ENCODE data around the gene UGGT1.

UGGT1 gene

DNA sequence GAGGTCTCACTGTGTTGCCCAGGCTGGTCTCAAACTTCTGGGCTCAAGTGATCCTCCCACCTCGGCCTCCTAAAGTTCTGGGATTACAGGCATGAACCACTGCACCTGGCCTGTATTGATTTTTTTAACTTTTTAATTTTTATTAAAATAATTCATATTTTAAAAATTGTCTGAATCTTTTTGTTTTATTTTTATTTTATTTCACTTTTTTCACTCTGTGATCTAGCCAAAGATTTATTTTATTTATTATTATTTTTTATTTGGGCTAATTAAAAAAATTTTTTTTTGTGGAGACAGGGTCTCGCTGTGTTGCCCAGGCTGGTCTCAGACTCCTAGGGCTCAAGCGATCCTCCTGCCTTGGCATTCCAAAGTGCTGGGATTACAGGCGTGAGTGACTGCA, 14.1 kb downstream of the UGGT1 start:
- DNase-seq (ENCODE audit: low read depth, low spot score) = no peak

DNA sequence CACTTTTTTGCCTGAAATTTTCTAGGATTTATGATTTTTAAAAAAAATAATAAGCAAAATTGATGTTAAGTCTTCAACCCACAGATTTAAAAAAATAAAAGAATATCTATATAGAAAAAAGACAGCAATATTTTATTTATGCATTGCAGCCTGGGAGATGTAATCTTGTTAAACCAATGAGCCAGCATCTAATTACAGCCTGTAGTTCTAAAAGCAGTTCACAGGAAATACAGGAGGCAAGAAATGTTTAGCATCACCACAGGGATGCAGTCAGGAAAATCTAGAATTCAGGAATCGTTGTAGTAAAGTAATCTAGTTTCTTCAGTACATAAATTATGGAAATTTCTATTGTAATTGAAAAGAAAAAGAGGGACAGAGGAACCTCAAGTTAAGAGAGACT, 17.2 kb downstream of the UGGT1 start:
- DNase-seq (ENCODE audit: low read depth, low spot score) = no peak

DNA sequence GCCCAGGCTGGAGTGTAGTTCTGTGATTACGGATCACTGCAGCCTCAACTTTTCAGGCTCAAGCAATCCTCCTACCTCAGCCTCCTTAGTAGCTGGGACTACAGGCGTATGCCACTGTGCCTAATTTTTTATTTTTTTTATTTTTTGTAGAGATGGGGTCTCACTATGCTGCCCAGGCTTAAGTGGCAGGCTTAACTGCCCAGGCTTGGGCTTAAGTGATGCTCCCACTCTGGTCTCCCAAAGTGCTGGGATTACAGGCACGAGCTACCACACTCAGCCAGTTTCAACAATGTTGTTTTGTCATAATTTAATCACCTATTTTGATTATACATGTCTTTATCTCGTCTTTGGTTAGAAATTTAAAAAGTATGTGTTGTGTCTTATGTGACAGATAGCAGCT, 18.2 kb downstream of the UGGT1 start:
- DNase-seq (ENCODE audit: low read depth, low spot score) = no peak

DNA sequence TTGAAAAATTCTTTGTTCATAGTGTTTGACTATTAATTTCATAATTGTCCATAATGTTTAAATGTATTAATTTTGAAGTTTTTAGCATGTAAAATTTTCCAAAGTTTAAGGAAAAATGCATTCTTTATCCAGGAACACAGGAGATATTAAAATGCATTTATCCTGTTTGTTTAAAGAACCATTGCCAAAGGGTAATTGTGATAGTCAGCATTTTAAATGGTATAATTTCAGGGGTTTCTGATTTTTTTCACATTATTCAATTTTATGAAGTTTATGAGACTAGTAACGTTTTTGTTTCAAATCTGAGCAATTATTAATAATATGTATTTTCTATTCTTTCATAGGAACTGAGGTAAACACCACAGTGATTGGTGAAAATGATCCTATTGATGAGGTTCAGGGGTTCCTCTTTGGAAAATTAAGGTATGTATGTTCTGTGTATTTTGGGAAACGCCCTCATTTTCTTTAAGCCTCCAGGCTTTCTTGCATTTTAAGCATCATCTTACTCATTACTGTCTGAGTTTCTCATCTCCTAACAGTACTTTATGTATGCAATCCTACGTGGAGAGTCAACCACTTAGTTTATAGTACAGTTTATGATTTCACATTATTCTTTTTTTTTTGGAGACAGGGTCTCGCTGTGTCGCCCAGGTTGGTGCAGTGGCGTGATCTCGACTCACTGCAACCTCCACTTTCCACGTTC, 25.1 kb downstream of the UGGT1 start:
- no peak for DNase-seq (ENCODE audit: low read depth, low spot score)

DNA sequence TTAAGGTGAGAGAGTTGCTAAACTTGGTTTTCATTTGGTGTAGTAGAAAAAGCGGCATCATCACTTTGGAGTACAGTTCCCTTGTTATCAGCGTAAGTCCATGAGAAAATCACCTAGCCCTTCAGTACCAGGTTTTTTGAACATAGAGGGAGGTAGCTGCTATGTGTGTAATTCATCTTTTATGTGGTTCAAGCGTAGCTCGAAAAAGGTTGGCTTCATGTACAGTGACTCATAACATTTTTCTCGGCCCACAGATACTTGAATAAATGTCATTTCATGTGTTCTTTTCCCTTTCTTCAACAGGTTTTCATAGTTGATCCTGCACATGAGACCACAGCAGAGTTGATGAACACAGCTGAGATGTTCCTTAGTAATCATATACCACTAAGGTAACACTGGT, 43.6 kb downstream of the UGGT1 start:
- no peak for DNase-seq (ENCODE audit: low read depth, low spot score)

DNA sequence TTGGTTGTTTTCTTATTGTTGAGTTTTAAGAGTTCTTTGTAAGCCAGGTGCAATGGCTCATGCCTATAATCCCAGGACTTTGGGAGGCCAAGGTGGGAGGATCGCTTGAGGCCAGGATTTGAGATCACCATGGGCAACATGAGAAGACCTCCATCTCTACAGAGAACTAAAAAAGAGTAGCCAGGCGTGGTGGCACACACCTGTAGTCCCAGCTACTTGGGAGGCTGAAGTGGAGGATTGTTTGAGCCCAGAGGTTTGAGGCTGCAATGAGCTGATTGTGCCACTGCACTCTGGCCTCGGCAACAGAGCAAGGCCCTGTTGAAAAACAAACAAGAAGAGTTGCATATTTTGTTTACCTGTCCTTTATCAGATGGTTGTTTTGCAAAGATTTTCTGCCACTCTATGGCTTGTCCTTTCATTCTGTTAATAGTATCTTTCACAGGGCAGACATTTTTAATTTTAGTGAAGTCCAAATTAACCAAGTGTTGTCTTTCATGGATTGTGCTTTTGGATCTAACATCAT, 46.2 kb downstream of the UGGT1 start:
- DNase-seq (ENCODE audit: low read depth, low spot score) = no peak

DNA sequence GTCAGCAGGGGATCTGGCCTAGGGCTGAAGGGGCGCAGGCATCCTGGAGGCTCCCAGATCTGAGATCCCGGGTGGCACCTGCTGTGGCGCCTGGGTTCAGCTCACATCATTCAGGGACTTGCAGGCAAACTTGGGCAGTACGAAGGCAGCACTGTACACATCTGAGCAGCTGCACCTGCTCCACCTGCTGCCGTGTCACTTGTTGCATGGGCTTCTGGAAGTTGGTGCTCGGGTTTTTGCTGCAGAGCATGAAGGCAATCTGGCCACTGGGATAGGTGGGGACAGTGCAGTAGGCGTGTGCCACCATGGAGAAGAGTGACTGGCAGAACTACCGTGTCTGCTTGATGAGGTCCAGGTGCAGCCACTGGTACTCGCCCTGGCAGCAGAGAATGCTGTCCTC, 48.6 kb downstream of the UGGT1 start:
- DNase-seq (ENCODE audit: low read depth, low spot score) = no peak

DNA sequence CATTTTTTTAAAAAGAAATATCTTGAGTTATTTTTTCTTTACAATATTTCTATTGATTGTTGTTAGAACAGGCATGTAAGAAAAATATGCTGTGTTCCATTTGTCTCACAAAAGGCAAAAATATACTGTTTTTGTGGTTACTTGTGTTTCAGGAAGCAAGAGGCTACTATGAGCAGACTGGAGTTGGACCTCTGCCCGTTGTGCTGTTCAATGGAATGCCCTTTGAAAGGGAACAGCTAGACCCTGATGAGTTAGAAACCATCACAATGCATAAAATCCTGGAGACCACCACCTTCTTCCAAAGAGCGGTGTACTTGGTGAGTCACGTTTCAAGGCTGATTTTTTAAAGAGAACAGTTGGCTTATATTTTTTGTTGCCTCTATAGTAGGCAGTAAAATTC, 54.7 kb downstream of the UGGT1 start:
- no peak for DNase-seq (ENCODE audit: low read depth, low spot score)

DNA sequence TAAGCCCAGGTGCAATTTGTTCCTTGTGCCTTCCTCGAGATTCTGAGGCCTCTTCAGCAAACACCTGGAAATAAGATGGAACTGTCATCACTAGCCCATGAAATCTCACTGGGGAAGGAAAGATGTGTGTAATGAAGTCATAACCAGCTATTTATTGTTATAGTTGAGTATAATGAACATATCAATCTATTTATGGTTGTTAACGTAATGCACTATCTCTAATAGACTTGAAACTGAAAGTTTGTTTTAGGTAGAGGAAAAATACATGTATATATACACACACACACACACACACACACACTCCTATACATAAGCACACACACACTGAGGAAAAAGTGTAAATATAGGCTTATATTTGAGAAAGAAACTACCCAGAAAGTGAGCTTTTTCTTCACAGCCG, 62.8 kb downstream of the UGGT1 start:
- no peak for DNase-seq (ENCODE audit: low read depth, low spot score)

DNA sequence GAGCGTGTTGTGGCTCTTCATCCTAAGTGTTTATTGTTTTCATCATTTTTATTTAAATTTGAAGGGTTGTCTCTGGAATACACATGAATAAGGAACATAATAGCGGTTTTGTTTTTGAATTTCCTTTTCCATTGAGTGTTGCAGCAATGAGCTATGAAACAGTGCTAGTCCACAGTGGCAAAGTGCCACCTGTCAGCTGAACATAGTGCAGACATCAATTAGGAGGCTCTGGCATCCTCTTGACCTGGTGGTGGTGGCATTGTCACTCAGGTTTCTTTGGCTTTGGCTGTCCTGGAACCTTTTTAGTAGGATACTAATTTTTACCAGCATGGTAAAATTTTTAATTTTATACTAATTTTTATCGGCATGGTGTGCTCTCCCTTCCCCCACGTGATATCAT, 63.2 kb downstream of the UGGT1 start:
- DNase-seq (ENCODE audit: low read depth, low spot score) = no peak

DNA sequence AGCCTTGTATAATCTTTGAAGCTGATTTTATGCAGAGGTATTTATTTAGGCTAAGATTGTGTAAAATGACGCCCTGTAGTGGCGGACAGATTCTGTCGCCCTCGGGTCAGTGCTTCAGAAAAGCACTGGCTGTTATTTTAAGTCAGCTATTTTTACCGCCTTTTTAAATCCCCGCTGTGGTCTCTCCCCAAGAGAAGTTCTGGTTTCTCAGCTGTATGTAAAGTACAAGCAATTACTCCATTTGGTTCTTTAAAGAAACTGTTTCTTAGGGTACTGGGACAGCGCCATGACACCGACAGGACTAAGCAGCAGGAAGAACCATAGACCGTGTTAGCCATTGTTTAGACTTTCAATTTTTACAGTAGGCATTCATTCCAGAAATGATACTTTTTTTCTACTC, 65.0 kb downstream of the UGGT1 start:
- no peak for DNase-seq (ENCODE audit: low read depth, low spot score)

DNA sequence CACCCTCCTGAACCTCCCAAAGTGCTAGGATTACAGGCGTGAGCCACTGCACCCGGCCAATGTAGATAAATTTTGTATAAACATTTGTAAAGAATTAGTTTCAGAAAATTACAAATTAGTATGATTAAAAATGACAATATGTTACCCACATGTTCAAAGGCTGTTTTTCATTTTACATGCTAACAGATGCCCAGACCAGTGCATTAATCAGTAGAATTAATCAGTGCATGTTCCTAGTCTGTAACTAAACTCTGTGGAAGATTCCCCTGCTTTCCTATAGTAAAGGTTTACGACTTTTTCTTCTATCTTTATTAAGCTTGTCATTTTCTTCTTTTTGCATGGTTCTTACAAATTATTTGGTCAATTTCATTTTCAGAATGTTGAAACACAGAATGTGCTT, 65.8 kb downstream of the UGGT1 start:
- DNase-seq (ENCODE audit: low read depth, low spot score) = no peak

DNA sequence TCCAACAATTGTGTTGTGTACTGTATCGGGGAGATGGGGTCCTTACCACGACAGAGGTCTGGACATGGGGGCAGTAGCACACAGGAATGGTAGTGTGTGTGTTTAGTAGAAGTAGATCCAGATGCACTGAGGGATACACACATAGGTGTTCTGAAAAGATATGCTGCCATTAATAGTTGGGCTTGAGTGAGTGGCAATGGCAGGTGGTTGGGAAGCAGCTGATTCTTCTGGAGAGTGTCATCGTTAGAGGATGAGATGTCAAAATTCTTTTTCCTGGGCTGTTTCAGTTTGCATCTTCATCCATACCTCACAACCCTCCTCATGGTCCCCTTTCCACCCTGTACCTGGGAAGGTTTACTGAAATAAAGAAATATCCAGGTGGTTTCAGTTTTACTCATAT, 66.6 kb downstream of the UGGT1 start:
- no peak for DNase-seq (ENCODE audit: low read depth, low spot score)

DNA sequence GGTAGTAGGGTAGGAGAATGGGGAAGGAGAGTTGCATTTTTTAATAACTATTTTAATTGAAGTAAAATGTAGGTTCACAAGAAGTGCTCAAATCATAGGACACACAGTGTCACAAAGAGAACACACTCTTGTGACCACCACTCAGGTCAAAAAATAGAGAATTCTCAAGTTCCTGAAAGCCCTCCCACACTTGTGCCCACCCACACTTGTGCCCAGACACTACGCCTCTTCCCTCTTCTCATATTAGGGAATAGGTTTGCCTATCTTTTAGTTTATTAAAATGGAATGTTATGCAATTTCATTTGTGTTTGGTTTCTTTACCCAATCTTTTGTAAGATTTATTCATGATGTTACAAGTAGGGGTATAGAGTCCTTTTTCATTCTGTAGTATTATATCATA, 67.2 kb downstream of the UGGT1 start:
- no peak for DNase-seq (ENCODE audit: low read depth, low spot score)

DNA sequence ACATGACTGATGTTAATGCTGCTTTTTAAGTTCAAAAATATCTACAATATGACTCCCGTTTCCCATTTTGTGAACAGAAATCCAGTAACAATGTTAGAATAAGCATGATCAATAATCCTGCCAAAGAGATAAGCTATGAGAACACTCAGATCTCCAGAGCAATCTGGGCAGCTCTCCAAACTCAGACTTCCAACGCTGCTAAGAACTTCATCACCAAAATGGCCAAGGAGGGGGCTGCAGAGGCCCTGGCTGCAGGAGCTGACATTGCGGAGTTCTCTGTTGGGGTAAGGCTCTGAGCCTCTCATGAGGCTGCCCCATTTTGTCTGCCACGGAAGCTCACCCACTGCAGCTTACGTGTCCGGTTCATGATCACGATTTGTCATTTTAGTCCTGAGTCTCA, 68.4 kb downstream of the UGGT1 start:
- no peak for DNase-seq (ENCODE audit: low read depth, low spot score)

DNA sequence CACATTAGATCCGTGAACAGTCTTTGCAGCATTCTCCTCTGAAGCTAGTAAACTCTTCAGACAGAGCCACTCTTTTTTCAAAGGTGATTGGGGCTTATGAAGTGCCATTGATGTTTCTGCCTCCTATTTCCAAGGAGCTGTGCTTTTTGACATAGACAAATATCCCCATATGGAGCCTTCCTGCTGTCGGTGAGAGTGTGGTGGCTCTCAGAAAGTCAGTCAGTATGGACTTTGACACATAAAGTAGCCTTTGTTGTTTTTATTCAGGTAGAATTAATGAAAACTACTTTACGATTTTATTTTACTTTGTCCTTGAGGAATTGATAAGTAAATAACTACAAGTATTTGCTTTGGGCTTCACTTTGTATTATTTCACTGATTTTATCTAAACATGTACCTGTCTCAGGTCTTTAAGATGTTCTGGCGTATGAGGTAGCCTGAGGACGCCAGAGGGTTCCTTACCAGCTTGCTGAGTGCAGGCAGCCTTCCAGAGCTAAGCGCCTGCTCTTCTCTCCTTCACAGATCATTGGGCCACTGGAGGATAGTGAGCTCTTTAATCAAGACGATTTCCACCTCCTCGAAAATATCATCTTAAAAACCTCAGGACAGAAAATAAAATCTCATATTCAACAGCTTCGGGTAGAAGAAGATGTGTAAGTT, 69.7 kb downstream of the UGGT1 start:
- DNase-seq (ENCODE audit: low read depth, low spot score) = no peak

DNA sequence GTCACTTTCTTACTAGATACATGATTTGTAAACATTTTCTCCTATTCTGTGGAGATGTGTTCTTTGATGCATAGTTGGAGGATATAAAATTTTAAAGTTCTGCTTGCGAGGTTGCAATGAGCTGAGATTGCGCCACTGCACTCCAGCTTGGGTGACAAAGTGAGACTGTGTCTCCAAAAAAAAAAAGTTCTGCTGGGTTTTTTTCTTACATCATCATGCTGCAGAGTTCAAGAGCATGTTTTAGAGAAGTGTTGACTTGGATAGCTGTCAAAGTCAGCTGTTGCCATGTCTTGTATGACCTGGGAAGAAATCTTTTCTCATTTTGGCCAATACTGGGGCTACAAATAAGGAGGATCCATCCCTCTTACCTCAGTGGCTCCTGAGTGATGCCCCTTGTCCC, 71.3 kb downstream of the UGGT1 start:
- DNase-seq (ENCODE audit: low read depth, low spot score) = no peak

DNA sequence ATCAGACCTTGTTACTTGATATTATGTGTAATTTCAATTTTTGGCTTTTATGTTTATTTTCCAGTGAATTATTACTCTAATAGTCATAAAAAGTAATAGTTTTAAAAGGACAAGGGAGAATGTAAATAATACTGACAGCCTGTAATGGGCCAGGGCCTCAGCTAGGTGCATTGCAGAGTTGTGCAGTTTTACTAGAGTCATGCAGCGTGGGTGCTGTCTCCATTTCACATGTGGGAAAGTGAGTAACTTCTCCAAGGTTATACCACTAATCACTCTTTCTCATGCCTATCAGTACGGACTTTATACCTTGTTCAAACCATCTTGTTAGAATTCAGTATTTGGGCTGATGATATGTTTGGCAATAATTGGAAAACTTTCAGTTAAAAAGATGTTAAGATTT, 73.3 kb downstream of the UGGT1 start:
- no peak for DNase-seq (ENCODE audit: low read depth, low spot score)

DNA sequence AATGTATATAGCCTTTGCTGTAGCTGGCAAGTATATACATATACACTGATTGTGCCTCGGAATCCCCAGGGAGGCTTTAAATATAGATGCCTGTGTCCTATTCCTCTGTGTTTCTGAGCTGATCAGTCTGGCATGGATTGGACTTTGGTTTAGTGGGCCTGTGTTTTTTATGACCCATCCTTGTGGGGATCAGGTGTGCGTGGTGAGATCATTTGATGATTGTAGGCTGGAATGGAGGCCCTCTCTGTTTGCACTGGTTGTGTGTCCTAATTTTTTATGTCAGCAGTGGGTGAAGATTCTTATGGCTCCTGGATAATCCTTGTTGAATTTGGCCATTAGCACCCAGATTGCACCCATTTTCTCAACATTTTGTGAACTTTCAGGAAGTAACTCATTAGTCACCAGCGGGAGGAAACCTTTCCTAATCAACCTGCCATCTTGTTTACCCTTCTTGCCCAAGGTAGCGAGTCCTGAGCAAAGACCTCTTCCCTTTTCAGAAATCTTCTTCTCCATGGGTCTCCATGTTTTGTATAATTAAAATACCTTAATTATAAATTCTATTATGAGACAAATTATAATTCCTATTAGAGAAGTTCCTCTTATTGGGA, 75.8 kb downstream of the UGGT1 start:
- DNase-seq (ENCODE audit: low read depth, low spot score) = no peak

DNA sequence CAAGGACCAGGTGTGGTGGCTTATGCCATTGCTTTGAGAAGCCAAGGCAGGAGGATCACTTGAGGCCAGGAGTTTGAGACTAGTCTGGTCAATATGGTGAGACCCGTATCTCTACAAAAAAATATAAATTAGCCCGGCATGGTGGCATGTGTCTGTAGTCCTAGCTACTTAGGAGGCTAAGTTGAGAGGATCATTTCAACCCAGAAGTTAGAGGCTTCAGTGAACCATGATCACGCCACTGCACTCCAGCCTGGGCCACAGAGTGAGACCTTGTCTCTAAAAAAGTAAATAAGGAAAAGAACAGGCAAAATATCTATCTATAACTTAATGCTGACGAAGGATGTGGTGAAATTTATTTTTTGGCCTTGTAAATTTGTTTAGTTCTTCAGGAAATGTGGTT, 78.1 kb downstream of the UGGT1 start:
- DNase-seq (ENCODE audit: low read depth, low spot score) = no peak

DNA sequence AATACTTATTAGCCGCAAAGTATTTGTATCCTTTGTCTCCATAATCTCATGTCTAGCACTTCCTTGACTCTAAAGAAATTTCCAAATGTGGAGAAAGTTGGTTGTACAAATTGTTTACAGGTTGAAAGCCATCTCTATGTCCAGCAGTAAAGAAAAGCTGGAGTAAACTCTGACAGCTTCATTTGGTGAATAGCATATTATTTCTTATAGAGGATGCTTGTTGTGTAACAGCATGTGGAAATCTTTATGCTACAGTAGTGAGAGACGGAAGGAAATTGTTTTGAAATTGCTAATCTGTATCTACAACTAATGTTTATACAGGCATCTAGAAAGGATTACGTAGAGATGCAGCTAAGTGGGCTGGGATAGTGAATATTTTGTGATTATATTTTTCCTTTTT, 78.5 kb downstream of the UGGT1 start:
- no peak for DNase-seq (ENCODE audit: low read depth, low spot score)

DNA sequence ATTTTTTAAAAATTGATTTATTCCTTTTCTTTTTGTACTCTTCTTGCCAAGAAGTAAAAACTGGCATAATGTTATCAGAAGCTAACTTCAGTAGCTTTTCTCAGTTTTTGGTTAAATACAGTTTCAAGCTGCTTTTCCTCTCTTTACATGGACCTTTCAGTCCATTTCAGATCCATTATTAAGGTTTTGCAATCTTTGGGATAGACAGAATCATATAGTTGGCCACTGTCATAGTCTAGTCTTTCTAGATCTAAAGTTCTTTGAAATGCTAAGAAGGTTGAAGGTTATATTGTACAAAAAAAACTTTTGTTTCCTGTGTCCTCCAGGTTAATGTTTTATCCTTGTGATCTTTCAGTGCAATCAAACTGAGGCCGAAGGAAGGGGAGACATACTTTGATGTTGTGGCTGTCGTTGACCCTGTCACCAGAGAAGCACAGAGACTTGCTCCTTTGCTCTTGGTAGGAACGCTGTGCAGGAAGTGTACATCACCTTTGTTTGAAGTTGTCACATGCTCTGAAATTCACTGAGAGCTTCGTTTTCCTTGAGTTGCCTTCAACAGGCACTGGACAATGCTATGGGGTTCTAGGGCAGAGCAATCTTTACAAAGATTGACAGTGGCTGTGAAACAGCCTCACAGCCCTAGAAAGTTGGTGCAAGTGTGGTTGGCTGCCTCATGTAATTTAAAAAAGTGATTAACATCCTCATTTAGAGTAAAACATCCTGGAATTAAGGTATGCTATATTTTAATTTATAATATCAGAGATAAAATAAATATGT, 79.1 kb downstream of the UGGT1 start:
- DNase-seq (ENCODE audit: low read depth, low spot score) = no peak
